GM19099 (cell line): ENCODE results near the gene TSPAN9.

ENCODE experiments used
- POLR2A ChIP-seq: IDR thresholded peaks from 3 replicates; pipeline ENCODE4 v1.6.1; 2011; ENCODE audit warnings: low read depth; ENCODE audit not compliant: insufficient read length; ENCODE audit errors: extremely low read depth

TSPAN9 gene

GRCh38 chr12:3275171-3276041, 198.2 kb downstream of the TSPAN9 start:
- TF ChIP-seq POLR2A = no peak

- no peak for TF ChIP-seq POLR2A
Measured at GRCh38 chr12:3276226-3276625, 199.0 kb downstream of the TSPAN9 start.

GRCh38 chr12:3277306-3277943, 200.2 kb downstream of the TSPAN9 start:
- TF ChIP-seq POLR2A = no peak

- TF ChIP-seq POLR2A = no peak
Measured at GRCh38 chr12:3278681-3279414, 201.7 kb downstream of the TSPAN9 start.

GRCh38 chr12:3279415-3279780, 202.2 kb downstream of the TSPAN9 start:
- TF ChIP-seq POLR2A = no peak

GRCh38 chr12:3279832-3280231, 202.7 kb downstream of the TSPAN9 start:
- no peak for TF ChIP-seq POLR2A

GRCh38 chr12:3280967-3281366, 203.8 kb downstream of the TSPAN9 start:
- no peak for TF ChIP-seq POLR2A

GRCh38 chr12:3281588-3282383, 204.6 kb downstream of the TSPAN9 start:
- no peak for TF ChIP-seq POLR2A

- no peak for TF ChIP-seq POLR2A
Measured at GRCh38 chr12:3282384-3282670, 205.1 kb downstream of the TSPAN9 start.

GRCh38 chr12:3283137-3283680, 206.0 kb downstream of the TSPAN9 start:
- no peak for TF ChIP-seq POLR2A

- TF ChIP-seq POLR2A = no peak
Measured at GRCh38 chr12:3284405-3284804, 207.2 kb downstream of the TSPAN9 start.

- no peak for TF ChIP-seq POLR2A
Measured at GRCh38 chr12:3285570-3285969, 208.4 kb downstream of the TSPAN9 start.

GRCh38 chr12:3288690-3289089, 211.5 kb downstream of the TSPAN9 start:
- TF ChIP-seq POLR2A = no peak

- no peak for TF ChIP-seq POLR2A
Measured at GRCh38 chr12:3289702-3290101, 212.5 kb downstream of the TSPAN9 start.

GRCh38 chr12:3291939-3292338, 214.8 kb downstream of the TSPAN9 start:
- no peak for TF ChIP-seq POLR2A

- no peak for TF ChIP-seq POLR2A
Measured at GRCh38 chr12:3292677-3293412, 215.7 kb downstream of the TSPAN9 start.
